Activated naive CD4-positive, alpha-beta T cell treated with anti-CD3 and anti-CD28 coated beads, Interleukin-2, amount 50 U/mL, for 72 hours (primary cell): Measurements from ENCODE around the gene GPT2. TPM values are rescaled to one million over a fixed set of nuclear protein-coding genes. Genes with fewer than 3 reads are reported as not detected.

Experiments
- ATAC-seq, 2 donors: fragments of 150-1000 bp; cut with Tn5 transposase; 2 replicates each; pipeline ENCODE4 v1.10.0; 2021; ENCODE audit warnings: mild to moderate bottlenecking in 2 of 2, moderate library complexity in 2 of 2
- DNase-seq, 2 donors: peaks; one replicate each; pipeline ENCODE4 v3.0.0; 2021 to 2022; ENCODE audit warnings: low spot score in 2 of 2
- H3K27ac Mint-ChIP-seq, 2 donors: one replicate each; pipeline ENCODE4 v1.8.0; 2022; ENCODE audit warnings: mild to moderate bottlenecking in 2 of 2, mixed read lengths in 2 of 2
- H3K36me3 Mint-ChIP-seq, 2 donors: one replicate each; pipeline ENCODE4 v1.8.0; 2022; ENCODE audit warnings: mixed read lengths in 2 of 2
- H3K9me3 Mint-ChIP-seq, 2 donors: one replicate each; pipeline ENCODE4 v1.8.0; 2022; ENCODE audit warnings: mixed read lengths in 2 of 2
- total RNA-seq, 2 donors: library from RNA; stranded (reverse); gene quantifications; one replicate each; pipeline ENCODE4 v1.2.3, GENCODE V29; 2022

The GPT2 gene
- total RNA-seq = 10 to 100 TPM in 1 of 2 donors, 1 to 10 TPM in 1; 4.6 to 11.1 TPM

- DNase-seq (peak; percentile 79 to 88), ATAC-seq (peak; percentile 94 to 98)
- Mint-ChIP-seq H3K9me3 (no peaks in the 10 kb centered on the region), H3K27ac (peak within 1 kb of the TSS; percentile 74 to 76), H3K36me3 (no peaks in the 10 kb centered on the region)
These were observed at the start of gene GPT2 for GRCh38 chr16:46883690-46884512. Gene GPT2 (plus strand): TSS chr16:46884362. CDS start chr16:46884716, 354 bp downstream.

GRCh38 chr16:46836534-46837530 is 47.3 kb upstream of the GPT2 start:
- ATAC-seq (peak in 1 of 2 donors; percentile 66), DNase-seq (no peak)
- H3K27ac Mint-ChIP-seq = no peak overlapping the region
- H3K9me3 Mint-ChIP-seq = no peaks in the 10 kb centered on the region
- no peaks in the 10 kb centered on the region for H3K36me3 Mint-ChIP-seq

GRCh38 chr16:46839986-46840443 is 44.1 kb upstream of the GPT2 start:
- Mint-ChIP-seq H3K27ac (no peak overlapping the region), H3K36me3 (no peaks in the 10 kb centered on the region), H3K9me3 (peaks cover 0 to 3% of the 10 kb centered on the region in 2 donors)
- DNase-seq = no peak
- ATAC-seq = no peak

GRCh38 chr16:46842192-46842895 is 41.8 kb upstream of the GPT2 start:
- ATAC-seq (no peak), DNase-seq (no peak)
- H3K9me3 Mint-ChIP-seq = peaks cover 0 to 3% of the 10 kb centered on the region in 2 donors
- no peak overlapping the region for H3K27ac Mint-ChIP-seq
- H3K36me3 Mint-ChIP-seq = no peaks in the 10 kb centered on the region

- Mint-ChIP-seq H3K27ac (no peak overlapping the region), H3K36me3 (no peaks in the 10 kb centered on the region), H3K9me3 (peaks cover 0 to 3% of the 10 kb centered on the region in 2 donors)
- no peak for ATAC-seq
- no peak for DNase-seq
These were observed 40.1 kb upstream of the GPT2 start for GRCh38 chr16:46843898-46844642.

GRCh38 chr16:46844771-46845170 is 39.4 kb upstream of the GPT2 start:
- no peak overlapping the region for H3K27ac Mint-ChIP-seq
- H3K9me3 Mint-ChIP-seq = peaks cover 0 to 3% of the 10 kb centered on the region in 2 donors
- no peaks in the 10 kb centered on the region for H3K36me3 Mint-ChIP-seq
- ATAC-seq (no peak), DNase-seq (no peak)

GRCh38 chr16:46845952-46846351 is 38.2 kb upstream of the GPT2 start:
- Mint-ChIP-seq H3K9me3 (peaks cover 0 to 3% of the 10 kb centered on the region in 2 donors), H3K27ac (no peak overlapping the region), H3K36me3 (no peaks in the 10 kb centered on the region)
- DNase-seq = no peak
- ATAC-seq = no peak

GRCh38 chr16:46848768-46849764 is 35.1 kb upstream of the GPT2 start:
- no peaks in the 10 kb centered on the region for H3K9me3 Mint-ChIP-seq
- no peak for ATAC-seq

GRCh38 chr16:46850619-46851555 is 33.3 kb upstream of the GPT2 start:
- Mint-ChIP-seq H3K27ac (no peak overlapping the region), H3K36me3 (no peaks in the 10 kb centered on the region), H3K9me3 (no peaks in the 10 kb centered on the region)
- DNase-seq (no peak), ATAC-seq (no peak)

More at GRCh38 chr16:46848768-46849764, 35.1 kb upstream of the GPT2 start:
- no peaks in the 10 kb centered on the region for H3K36me3 Mint-ChIP-seq
- H3K27ac Mint-ChIP-seq = no peak overlapping the region
- DNase-seq = no peak

GRCh38 chr16:46852130-46852529 is 32.0 kb upstream of the GPT2 start:
- Mint-ChIP-seq H3K27ac (no peak overlapping the region), H3K9me3 (no peaks in the 10 kb centered on the region), H3K36me3 (no peaks in the 10 kb centered on the region)
- ATAC-seq (no peak), DNase-seq (no peak)

GRCh38 chr16:46853713-46854443 is 30.3 kb upstream of the GPT2 start:
- no peaks in the 10 kb centered on the region for H3K36me3 Mint-ChIP-seq
- peak in 1 of 2 donors; percentile 54 for DNase-seq
- peak; percentile 57 to 64 for ATAC-seq
- no peak overlapping the region for H3K27ac Mint-ChIP-seq
- H3K9me3 Mint-ChIP-seq = no peaks in the 10 kb centered on the region

GRCh38 chr16:46854846-46855245 is 29.3 kb upstream of the GPT2 start:
- no peaks in the 10 kb centered on the region for H3K9me3 Mint-ChIP-seq
- no peak for ATAC-seq

GRCh38 chr16:46855389-46855788 is 28.8 kb upstream of the GPT2 start:
- DNase-seq = no peak
- Mint-ChIP-seq H3K9me3 (no peaks in the 10 kb centered on the region), H3K27ac (no peak overlapping the region), H3K36me3 (no peaks in the 10 kb centered on the region)
- ATAC-seq = no peak

More at GRCh38 chr16:46854846-46855245, 29.3 kb upstream of the GPT2 start:
- Mint-ChIP-seq H3K36me3 (no peaks in the 10 kb centered on the region), H3K27ac (no peak overlapping the region)
- no peak for DNase-seq
